ENCODE data around the gene HAGHL.
A peak's percentile ranks its signal among the peaks of the same experiment; 100 is the strongest.

Gene HAGHL, protein sequence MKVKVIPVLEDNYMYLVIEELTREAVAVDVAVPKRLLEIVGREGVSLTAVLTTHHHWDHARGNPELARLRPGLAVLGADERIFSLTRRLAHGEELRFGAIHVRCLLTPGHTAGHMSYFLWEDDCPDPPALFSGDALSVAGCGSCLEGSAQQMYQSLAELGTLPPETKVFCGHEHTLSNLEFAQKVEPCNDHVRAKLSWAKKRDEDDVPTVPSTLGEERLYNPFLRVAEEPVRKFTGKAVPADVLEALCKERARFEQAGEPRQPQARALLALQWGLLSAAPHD

DNA sequence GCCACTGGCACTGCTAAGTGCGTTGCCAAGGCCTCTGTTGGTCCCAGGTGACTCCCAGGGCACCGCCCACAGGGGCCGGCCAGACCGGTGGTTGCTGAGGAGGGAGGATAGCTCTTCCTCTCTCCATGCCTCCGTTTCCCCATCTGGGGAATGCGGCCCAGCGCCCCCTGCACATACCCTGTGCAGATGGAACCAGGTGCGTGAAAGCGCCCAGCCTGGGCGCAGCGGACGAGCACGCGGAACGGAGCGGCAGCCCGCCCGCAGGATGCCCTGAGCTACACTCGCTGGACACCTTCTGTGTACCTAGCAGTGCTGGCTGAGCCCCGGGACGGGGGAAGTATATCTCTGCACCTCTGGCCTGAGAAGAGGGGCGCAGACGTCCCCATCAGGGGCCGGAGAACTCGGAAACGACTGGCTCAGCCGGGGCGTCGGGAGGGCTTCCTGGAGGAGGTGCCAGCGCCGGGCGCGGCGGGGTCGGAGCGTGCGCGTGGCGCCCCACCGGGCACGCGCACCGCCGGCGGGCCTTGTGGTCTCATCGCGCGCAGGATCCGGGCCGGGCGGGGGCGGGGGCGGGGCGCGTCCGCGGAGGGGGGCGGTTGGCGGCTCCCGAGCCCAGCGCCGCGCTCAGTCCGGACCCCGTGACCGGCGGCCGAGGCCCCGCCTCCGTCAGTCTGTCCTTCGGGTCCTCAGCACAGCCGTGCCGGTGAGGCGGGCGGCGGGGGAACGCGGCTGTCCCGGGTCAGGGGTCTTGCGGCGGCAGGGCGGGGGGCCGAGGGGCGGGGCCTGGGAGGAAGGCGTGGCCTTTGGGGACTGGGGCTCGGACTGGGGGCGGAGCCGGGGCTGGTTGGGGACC lies at the start of gene HAGHL, which contains the start of gene CCDC78:
Gene HAGHL, plus strand, starts transcription at position 669 of the 853 bp plus-strand sequence. CDS start 404 bp downstream, outside the sequence.
Gene CCDC78, minus strand, starts transcription at position 6 of the 853 bp plus-strand sequence. CDS start 76 bp downstream, outside the sequence.
- Histone ChIP-seq H3K4me2 (ENCODE audit: insufficient read depth, low read length) (peak within 1 kb of the TSS; percentile 93), H3K79me2 (ENCODE audit: insufficient read depth, low read length) (no peaks in the 10 kb centered on the region), H3K9me3 (ENCODE audit: insufficient read depth, low read length, severe bottlenecking) (no peaks in the 10 kb centered on the region), H3K4me3 (ENCODE audit: low read depth in 1 of 2, low read length in 2 of 2) (peak within 1 kb of the TSS; percentile 27 to 72; a peak in 3 of 4 replicates), H3K27ac (ENCODE audit: low read length) (peak within 1 kb of the TSS; percentile 45; the same call in 1 of the 2 replicates), H2AFZ (ENCODE audit: low read depth, low read length) (peak within 1 kb of the TSS; percentile 66), H3K4me1 (ENCODE audit: insufficient read depth, low read length) (peaks cover 20% of the 10 kb centered on the region), H3K9ac (ENCODE audit: low read depth, low read length) (peak within 1 kb of the TSS; percentile 65), H3K27me3 (ENCODE audit: insufficient read depth, low read length, poor library complexity) (no peaks in the 10 kb centered on the region), H4K20me1 (ENCODE audit: insufficient read depth, low read length) (peaks cover 31% of the 10 kb centered on the region), H3K36me3 (ENCODE audit: insufficient read depth, low read length) (peaks cover 13% of the 10 kb centered on the region)
- ATAC-seq (ENCODE audit: insufficient read depth, low read depth) (peak; percentile 56), DNase-seq (peak; percentile 72)
- TF ChIP-seq EZH2 (IDR thresholded peaks at IDR 0.05; ENCODE audit: borderline replicate concordance, low read depth, low read length, severe bottlenecking) (no peak), CTCF (IDR thresholded peaks at IDR 0.05; ENCODE audit: borderline replicate concordance, extremely low read depth, low read length, poor library complexity, severe bottlenecking) (no peak)

DNA sequence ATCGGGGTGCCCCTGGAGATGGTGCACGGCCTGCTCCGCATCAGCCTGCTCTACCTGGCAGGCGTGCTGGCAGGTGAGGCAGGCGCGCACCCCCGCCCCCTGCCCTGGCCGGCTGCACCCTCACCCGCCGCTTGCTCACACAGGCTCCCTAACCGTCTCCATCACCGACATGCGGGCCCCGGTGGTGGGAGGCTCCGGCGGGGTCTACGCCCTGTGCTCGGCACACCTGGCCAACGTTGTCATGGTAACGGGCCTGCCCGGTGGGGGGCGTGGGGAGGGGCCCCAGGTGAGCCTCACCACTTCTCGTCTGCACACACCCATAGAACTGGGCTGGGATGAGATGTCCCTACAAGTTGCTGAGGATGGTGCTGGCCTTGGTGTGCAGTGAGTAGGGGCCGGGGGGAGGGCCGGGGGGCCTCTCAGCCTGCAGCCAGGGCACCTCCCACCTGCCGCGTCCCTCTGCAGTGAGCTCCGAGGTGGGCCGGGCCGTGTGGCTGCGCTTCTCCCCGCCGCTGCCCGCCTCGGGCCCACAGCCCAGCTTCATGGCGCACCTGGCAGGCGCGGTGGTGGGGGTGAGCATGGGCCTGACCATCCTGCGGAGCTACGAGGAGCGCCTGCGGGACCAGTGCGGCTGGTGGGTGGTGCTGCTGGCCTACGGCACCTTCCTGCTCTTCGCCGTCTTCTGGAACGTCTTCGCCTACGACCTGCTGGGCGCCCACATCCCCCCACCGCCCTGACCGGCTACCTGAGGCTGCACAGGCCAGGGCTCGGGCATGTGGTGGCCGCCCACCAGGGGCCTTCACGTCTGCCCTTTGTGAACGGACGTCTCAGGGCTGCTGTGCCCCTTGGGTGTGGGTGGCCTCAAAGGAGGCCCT lies 49.4 kb upstream of the HAGHL start:
- H3K4me1 ChIP-seq (ENCODE audit: insufficient read depth, low read length), result peaks cover 32% of the 10 kb centered on the region
- H2AFZ ChIP-seq (ENCODE audit: low read depth, low read length), result no peak overlapping the region
- peaks cover 22% of the 10 kb centered on the region for H3K79me2 ChIP-seq (ENCODE audit: insufficient read depth, low read length)
- no peaks in the 10 kb centered on the region for H3K9me3 ChIP-seq (ENCODE audit: insufficient read depth, low read length, severe bottlenecking)
- no peak overlapping the region for H3K4me2 ChIP-seq (ENCODE audit: insufficient read depth, low read length)
- TF ChIP-seq CTCF (IDR thresholded peaks at IDR 0.05; ENCODE audit: borderline replicate concordance, extremely low read depth, low read length, poor library complexity, severe bottlenecking) (no peak), EZH2 (IDR thresholded peaks at IDR 0.05; ENCODE audit: borderline replicate concordance, low read depth, low read length, severe bottlenecking) (no peak)
- H3K4me3 ChIP-seq (ENCODE audit: low read depth in 1 of 2, low read length in 2 of 2), result no peak overlapping the region
- ATAC-seq (ENCODE audit: insufficient read depth, low read depth) (no peak), DNase-seq (no peak)
- H3K36me3 ChIP-seq (ENCODE audit: insufficient read depth, low read length), result peaks cover 32% of the 10 kb centered on the region
- no peaks in the 10 kb centered on the region for H3K27me3 ChIP-seq (ENCODE audit: insufficient read depth, low read length, poor library complexity)
- H3K27ac ChIP-seq (ENCODE audit: low read length), result no peak overlapping the region
- no peak overlapping the region for H3K9ac ChIP-seq (ENCODE audit: low read depth, low read length)
- peaks cover 56% of the 10 kb centered on the region for H4K20me1 ChIP-seq (ENCODE audit: insufficient read depth, low read length)

DNA sequence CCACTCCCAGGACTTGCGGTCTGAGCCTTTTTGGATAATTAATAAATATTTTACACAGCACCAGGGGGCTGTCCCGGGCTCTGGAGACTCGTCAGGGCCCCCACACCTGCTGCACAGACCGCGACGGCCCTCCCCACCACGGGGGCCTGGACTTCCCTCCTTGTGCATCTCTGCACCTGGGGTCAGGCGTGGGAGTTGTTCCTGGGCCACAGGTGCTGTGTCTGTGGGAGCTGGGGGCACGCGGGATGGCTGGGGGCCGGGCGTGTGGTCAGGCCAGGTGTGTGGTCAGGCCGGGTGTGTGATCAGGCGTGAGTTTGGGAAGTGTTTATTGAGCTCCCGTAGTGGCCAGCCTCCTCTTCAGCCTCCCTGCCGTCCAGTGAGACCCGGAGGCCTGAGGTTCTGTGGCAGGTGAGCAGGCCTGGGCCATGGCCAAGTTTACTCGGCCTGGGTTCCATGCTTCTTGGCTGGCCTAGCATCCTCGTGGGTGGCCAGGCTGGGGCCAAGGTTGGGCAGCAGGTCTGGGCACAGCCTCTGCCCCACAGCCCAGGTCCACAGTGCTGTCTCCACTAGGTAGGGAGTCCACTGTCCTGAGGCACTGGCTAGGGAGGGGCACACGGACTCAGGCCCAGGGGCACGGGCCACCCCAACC lies 48.6 kb upstream of the HAGHL start:
- peaks cover 57% of the 10 kb centered on the region for H4K20me1 ChIP-seq (ENCODE audit: insufficient read depth, low read length)
- H3K4me2 ChIP-seq (ENCODE audit: insufficient read depth, low read length), result no peak overlapping the region

More for the DNA sequence above, 48.6 kb upstream of the HAGHL start:
- Histone ChIP-seq H3K27ac (ENCODE audit: low read length) (no peak overlapping the region; the same call in 1 of the 2 replicates), H3K36me3 (ENCODE audit: insufficient read depth, low read length) (peaks cover 32% of the 10 kb centered on the region), H3K4me3 (ENCODE audit: low read depth in 1 of 2, low read length in 2 of 2) (no peak overlapping the region), H3K4me1 (ENCODE audit: insufficient read depth, low read length) (peaks cover 40% of the 10 kb centered on the region), H3K9me3 (ENCODE audit: insufficient read depth, low read length, severe bottlenecking) (no peaks in the 10 kb centered on the region), H3K9ac (ENCODE audit: low read depth, low read length) (no peak overlapping the region), H3K79me2 (ENCODE audit: insufficient read depth, low read length) (peaks cover 30% of the 10 kb centered on the region), H3K27me3 (ENCODE audit: insufficient read depth, low read length, poor library complexity) (no peaks in the 10 kb centered on the region), H2AFZ (ENCODE audit: low read depth, low read length) (no peak overlapping the region)
- TF ChIP-seq CTCF (IDR thresholded peaks at IDR 0.05; ENCODE audit: borderline replicate concordance, extremely low read depth, low read length, poor library complexity, severe bottlenecking), result no peak
- TF ChIP-seq EZH2 (IDR thresholded peaks at IDR 0.05; ENCODE audit: borderline replicate concordance, low read depth, low read length, severe bottlenecking), result no peak
- ATAC-seq (ENCODE audit: insufficient read depth, low read depth), result no peak
- DNase-seq, result no peak
